Sigmoid colon (tissue), 3 donors: ENCODE measurements around the gene MRPL55.

Experiments
- CTCF ChIP-seq, 4 experiments: fragments of 450-650 bp in 3 of 4; fragments of 200-600 bp in 1 of 4; IDR thresholded peaks; one replicate each; pipeline ENCODE4 v1.5.1; 2016 to 2019; ENCODE audit warnings: antibody characterized with exemption in 4 of 4, mild to moderate bottlenecking in 3 of 4, moderate library complexity in 2 of 4
- POLR2A ChIP-seq, 2 donors: fragments of 450-650 bp; IDR thresholded peaks; one replicate each; pipeline ENCODE4 v1.6.1; 2016; ENCODE audit warnings: antibody characterized with exemption in 2 of 2, mild to moderate bottlenecking in 2 of 2, moderate library complexity in 2 of 2

GRCh38 chr1:228107636-228108035 lies 1.5 kb downstream of the MRPL55 start:
- TF ChIP-seq CTCF (IDR thresholded peaks at IDR 0.05) (no peak), POLR2A (IDR thresholded peaks at IDR 0.05) (no peak)
